COLO829 (cell line): ENCODE measurements around the gene ZBP1.

Experiments used
- DNase-seq: peaks from one replicate; pipeline ENCODE4 v3.0.0; 2012; ENCODE audit warnings: low spot score

The ZBP1 gene, protein sequence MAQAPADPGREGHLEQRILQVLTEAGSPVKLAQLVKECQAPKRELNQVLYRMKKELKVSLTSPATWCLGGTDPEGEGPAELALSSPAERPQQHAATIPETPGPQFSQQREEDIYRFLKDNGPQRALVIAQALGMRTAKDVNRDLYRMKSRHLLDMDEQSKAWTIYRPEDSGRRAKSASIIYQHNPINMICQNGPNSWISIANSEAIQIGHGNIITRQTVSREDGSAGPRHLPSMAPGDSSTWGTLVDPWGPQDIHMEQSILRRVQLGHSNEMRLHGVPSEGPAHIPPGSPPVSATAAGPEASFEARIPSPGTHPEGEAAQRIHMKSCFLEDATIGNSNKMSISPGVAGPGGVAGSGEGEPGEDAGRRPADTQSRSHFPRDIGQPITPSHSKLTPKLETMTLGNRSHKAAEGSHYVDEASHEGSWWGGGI

DNA sequence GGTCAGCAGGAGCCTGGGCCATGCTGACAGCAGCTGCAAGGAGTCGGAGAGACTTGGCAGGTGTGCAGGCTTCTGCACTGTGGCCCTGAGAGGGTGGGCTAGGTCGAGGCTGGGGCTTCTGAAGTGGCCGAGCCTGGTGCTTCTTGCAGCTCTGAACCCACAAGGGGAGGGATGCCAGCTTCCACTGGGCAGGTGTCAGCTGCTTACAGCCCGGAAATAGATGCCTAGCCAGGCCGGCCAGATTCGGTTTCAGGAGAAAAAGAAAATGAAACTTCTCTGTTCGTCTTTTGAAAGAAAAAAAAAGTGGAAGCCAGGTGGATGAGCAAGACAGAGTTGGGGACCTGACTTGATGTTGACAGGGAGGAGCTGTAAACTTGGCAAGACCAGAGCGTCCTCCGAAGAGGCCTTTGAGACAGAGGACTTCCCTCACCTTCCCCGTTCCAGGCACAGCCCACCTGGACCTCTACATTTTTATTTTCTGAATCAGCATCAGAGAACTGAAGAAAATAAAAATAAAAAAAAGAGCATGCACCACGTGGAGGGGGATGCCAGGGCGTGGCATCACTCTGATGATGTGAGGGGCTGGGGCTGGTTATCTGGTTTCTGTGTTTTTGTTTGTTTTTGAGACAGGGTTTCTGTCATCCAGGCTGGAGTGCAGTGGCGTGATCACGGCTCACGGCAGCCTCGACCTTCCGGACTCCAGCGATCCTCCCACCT lies at the start of gene ZBP1:
ZBP1 (minus strand) TSS at position 153 of the 717 bp plus-strand sequence; CDS start at position 22, 131 bp downstream.
- DNase-seq, result no peak

DNA sequence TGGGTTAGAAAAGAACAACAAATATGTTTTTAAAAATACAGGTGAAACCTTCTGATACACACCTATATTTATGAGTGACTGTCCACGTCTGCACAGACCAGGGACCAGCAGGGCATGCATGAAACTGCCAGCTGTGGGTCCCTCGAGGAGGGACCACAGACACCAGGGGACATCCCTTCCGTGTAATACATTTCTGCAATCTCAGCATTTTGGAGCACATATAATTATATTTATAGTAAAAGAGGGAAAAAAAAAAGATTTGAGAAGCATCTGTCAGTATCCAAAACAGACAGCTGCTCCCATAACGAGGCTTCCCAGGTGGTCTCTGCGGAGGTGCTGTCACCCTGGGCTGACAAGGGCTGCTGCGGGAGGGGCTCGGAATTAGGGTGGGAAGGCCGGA lies 49.4 kb upstream of the ZBP1 start:
- no peak for DNase-seq

DNA sequence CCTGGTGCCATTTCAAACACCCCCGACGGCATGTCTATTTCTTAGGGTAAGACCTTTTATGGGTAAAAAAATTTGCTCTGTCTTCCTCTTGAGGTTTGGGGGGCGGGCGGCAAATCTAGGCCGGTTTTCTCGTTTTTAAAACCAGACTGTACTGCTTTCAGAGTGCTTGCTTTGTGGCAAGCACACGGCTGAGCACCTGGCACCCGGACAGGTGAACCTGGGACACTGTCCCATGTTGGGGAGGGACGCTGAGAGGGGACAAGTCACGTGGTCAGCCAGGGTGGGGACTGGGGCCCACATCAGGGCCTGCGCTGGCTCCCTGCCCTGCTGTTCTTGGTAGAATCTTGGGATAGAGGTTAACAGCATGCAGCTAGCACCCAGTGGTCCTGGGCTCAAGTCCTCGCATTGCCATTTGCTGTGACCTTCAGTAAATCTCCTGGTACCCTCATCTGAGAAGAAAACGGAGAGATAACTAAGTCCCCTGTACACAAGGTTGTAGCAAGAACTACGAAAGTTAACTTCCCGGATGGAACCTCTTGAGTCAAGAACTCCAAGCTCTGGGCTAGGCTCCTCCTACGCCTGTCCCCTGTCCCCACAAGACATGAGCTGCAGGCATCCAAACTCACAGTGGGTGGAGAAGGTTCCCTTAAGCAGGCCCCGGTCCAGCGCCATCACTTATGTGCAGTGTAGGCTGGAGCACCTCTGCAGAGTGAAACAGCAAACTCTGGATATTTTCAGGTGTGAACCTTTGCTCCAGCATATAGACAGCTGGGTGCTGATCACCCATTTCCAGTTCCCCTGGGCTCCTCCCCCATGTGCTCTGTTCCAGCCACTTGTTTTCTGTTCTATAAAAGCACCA lies 47.9 kb upstream of the ZBP1 start:
- DNase-seq, result no peak

DNA sequence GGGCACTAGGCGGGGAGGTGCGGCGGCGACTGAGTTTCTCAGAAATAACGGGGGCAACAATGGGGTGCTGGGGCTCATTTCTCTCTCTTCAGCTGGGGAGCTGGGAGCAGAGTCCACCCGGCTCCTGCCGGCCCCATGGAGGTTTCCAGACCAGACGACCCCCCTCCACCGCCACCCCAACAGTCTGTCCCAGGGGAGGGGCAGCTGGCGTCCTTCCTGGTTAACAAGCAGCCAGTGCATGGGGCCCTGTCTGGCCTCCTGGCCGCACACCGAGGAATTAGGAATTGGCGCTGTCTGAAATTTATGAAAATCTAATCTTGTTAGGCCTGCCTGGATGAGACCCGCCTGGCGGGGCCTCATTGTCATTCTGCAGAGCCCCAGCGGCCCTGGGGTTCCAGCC lies 47.2 kb upstream of the ZBP1 start:
- DNase-seq, result no peak

DNA sequence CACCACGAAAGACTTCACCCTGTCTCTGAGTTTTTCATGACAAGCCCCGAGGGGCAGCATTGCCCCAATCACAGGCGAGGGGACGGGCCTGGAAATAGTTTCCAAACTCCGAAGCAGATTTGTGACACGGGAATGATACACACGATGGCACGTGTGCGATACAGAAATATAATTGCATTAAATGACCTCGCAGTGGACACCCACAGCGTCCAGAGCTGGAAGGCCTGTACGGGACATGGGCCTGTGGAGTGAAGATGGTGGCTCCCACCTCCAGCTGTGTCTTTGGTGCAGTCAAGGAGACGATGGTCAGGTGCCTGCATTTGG lies 46.6 kb upstream of the ZBP1 start:
- no peak for DNase-seq

DNA sequence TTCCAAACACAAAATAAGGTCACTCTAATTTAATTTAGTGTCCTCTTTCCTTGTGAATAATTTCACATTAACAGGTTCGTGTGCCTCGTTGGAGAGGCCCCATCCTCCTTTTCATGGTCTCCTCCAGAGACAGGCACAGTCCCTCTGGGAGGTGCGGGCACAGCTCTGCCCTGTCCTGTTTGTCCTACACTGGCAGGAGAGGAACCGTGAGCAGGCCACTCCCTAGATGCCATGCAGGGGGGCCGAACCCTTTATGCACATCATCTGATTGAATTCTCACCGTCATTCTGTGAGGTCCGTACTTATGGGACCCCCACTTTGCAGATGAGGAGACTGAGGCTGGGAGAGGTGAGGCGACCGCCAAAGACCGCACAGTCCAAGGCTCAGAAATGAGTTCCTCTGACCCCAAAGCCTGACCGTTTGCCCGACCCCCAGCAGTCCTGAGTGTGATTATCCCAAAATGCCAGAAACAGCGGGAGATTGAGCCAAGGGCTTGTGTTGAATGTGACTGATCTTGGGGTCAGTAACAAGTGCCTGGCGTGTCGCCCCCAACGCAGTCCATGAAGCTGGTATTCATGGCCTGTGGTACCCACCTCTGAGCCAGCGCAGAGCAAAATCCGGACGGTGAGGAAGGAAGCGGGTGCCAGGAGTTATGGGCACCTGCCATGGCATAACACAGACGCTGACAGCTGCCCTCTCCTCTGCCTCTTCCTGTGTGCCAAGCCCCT lies 46.0 kb upstream of the ZBP1 start:
- DNase-seq, result no peak

DNA sequence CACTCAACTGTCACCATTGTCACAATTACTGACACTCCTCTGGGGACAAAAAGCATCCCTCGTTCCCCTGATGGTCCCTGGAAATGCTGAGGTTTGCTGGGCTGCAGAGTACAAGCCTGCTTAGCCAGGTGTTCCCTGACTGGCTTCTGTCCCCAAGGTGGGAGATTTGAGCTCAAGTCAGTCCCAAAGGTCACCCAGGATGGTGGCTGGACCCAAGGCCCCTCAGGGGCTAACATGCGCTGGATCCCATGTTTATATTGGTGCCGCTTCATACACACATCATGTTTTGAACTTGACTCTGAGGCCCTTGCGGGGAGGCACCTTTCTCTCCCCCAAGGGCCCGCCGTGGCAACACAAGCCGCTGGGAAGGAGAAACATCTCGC lies 45.4 kb upstream of the ZBP1 start:
- DNase-seq, result no peak

DNA sequence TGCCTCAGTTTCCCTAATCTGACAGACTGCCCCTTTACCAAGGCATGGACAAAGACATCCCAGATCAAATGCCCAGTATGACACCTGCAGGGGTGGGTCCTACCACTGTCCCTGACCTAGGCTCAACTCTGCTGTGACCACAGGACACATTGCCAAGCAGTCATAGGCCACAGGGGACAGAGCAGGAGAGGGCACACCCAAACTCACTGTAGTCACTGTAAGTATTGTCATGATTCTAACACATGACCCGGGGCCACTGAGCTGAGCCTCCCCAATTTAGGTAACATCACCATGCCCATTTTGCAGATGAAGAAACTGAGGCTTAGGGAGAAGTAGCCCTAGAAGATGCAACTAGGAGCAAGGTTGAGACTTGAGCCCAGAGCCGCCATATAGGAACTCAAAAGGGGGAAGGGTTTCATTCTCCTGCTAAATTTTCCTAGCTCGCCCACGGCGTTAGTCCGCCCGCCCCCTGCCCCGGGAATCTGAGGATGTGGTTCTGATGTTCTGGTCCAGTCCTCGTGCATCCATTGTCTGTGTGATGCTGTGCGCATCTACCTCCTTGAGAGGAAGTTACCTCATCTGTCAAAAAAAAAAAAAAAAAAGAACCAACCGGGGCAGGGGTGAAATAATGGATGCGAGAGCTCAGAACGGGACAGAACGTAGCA lies 44.8 kb upstream of the ZBP1 start:
- no peak for DNase-seq

DNA sequence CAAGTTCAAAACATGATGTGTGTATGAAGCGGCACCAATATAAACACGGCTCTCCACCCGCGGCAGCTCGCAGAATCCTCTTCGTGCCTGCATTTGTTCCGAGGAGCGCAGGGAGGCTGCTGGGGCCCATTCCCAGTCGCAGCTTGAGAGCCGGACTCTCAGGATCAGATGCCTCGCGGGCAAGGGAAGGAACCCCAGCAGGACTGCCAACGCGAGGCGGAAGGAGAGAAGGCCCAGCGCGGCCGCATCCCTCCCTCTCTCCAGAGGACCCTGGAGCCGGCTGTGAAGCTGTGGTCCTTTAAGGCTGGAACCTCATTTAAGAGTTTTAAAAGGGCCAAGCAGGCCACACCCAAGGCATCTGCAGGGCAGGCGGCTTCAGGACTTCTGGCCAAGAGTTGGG lies 44.2 kb upstream of the ZBP1 start:
- DNase-seq, result no peak

DNA sequence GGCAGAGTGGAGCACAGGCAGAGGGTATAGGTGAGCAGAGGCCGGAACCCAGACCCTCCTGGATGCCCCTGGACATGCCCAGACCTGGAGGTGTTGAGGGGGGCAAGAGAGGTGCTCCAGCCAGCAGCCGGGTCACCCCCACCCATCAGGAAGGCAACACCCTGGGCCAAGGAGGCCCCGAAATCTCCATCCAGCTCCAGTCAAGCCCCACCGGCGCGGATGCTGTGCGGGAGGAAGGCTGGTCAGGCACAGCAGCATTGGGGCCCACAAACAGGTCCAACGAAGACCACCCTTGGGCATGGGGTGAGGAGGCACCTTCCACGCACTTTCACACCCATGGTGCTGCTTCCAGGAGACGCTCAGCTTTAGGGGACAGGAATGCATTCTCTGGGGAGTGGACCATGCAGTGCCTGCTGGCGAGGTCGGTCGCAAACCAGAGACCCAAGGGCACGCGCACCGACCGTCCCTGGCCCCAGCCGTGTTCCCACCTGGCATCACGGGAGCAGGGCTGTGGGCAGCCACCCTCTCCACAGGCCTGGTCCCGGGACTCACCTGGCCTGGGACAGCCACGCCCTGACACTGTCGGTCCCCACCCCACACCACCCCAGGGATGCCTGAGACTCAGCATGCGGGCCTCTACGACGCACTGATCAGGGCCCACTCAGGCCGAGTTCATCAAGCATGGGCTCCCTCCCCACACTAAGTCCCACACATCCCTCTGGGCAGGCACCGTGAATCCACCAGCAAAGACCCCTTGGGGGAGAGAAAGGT lies 43.6 kb upstream of the ZBP1 start:
- no peak for DNase-seq

DNA sequence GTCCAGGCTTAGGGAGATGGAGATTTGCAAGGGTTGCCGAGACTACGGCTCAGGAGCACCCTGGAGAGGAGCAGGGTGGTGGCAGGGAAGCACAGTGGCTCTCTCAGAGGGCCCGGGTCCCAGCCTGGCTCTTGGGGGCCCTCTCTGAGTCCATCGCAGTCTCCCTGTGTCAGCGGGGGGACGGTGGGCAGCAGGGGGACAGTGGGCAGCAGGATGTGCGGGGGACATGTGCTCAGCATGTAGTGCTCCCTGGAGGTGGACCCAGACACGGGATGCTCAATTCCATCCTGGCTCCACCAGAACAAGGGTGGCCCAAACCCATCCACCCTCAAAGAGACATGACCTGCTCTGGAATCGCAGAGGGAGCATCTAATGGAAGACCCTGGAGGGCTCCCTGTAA lies 43.0 kb upstream of the ZBP1 start:
- no peak for DNase-seq

DNA sequence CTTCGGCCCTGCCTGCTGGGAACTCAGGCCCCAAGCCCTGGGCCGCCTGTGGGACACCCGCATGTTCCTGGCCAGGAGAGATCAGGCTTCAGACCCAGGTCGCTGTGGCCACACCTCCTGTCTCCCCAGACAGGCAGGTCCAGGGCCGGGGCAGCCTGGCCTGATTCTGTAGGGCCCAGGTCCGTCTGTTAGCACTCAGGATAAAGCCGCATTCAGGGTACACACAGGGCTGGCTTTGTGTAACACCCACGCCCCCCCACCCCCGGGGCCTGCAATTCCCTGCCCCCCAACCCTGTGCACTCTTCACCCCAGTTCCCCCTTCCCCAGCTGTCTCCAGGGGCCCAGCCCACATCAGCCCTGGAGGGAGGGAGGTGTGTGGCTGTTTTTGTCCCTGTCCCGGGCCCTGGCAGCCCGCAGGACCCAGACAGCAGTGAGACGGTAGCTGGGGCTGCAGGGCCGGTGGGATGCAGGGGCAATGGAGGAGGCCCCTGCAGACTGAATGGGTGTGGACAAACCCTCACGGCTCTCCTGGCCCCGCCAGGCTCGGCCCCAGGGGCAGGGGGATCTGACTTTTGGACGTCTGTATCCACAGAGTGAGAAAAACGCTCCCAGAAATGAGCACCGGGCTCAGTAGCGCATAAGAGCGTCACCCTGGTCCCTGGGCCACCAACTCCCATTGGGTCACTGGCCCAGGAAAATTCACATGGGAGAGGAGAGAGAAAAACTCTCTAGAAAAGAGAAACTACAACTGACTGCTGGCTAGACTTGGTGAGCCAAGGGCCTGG lies 42.4 kb upstream of the ZBP1 start:
- peak; percentile 52 for DNase-seq

DNA sequence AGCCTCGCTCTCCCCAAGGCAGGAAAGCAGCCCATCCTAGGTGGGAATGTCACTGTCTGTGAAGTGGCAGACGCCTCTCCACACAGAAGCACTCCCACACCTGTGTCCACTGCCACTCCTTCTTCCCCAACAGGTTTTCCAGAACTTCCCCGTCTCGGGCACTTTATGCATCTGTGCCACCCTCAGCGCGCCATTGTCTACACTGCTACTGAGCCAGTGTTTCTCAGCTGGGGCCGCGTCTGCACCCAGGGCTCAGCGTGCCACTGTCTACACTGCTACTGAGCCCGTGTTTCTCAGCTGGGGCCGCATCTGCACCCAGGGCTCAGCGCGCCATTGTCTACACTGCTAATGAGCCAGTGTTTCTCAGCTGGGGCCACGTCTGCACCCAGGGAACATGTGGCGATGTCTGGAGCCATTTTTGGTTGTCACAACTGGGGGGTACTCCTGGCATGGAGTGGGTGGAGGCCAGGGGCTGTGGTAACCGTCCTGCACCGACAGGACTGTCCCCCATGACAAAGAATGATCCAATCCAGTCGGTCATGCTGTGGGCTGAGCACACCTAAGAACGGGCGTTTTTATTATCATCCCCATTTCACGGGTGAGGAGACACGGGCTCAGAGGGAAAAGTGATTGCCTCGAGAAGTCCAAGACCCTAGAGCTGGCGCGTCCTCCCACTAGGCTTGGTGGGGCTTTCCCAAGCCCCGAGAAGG lies 41.7 kb upstream of the ZBP1 start:
- no peak for DNase-seq

DNA sequence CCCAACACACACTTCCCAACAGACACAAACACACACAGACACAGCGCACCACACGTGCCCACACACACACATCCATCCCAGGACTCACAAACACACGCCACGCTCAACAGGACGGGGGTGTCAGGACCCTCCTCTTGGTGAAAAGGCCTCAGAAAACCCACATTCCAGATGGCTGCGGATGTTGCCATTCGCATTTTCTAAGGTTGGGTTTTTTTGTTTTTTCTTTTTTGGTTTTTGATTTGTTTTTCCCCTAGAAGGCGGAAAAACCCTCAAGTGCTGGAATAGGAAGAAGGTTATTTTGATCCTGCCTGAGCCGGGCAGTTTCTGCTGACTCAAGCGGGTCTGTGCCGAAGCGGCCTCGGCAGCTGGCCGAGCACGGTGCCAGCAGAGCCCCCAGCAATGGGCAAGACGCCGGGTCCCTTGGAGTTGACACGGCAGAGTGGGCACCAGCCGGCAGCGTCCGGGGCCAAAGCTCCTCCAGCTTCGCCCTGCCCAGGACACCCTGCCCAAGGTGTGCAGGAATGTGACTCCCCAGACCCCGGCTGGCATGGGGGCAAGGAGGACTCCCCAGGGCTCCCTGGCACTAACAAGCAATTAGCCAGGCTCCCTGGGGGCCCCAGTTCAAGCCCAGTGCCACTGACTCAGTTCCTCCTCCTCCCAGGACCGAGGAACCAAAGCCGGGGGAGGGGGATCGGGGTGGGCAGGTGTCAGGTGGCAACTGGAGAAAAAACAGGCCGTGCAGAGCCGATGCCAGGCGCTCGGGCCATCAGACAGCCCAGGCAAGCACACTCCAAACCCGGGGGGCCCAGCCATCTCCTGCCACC lies 40.9 kb upstream of the ZBP1 start:
- no peak for DNase-seq

DNA sequence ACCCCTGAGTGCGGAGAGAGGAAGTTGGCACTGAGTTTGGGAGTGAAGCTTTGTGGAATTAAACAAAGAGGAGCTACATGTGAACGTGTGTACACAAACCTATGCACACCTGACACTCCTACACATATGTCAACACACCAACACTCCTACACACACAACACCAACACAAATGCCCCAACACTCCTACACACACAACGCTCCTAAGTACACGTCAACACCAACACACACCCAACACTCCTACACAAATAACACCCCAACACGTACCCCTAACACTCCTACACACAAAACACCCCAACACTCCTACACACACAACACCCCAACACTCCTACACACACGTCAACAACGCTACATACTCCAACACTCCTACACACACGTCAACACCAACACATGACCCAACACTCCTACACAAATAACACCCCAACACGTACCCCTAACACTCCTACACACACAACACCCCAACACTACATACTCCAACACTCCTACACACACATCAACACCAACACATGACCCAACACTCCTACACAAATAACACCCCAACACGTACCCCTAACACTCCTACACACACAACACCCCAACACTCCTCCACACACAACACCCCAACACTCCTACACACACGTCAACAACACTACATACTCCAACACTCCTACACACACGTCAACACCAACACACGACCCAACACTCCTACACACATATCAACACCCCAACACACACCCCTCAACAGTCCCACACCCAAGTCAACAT lies 40.1 kb upstream of the ZBP1 start:
- no peak for DNase-seq

DNA sequence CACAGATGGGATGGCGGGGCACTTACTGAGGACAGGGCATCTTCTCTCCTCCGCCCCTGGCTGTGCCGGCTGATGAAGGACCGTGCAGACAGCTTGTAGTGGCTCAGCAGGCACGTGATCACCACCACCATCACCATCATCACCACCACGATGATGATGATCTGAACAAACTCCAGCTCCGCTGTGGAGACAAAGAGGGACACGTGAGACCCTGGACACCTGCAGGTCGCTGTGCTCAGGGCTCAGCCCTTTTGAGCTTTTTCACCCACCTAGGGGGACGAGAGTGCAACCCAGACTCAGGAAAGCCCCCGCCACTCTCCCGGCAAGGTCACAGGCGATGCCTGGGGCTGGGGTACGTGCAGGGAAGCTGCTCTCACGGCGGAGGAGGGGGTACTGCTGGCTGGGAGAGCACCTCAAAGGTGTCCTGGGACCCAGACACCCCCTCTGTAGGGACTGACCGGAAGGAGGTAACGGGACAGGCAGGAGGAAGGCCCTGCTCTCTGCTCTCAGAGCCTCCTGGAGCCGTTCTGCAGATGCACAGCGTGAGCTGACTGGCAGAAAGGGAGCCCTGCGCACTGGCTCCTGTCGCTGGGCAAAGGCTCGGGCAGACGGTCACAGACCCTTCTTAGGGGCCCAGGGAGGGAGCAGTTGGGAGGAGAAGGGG lies 39.4 kb upstream of the ZBP1 start:
- DNase-seq, result no peak

DNA sequence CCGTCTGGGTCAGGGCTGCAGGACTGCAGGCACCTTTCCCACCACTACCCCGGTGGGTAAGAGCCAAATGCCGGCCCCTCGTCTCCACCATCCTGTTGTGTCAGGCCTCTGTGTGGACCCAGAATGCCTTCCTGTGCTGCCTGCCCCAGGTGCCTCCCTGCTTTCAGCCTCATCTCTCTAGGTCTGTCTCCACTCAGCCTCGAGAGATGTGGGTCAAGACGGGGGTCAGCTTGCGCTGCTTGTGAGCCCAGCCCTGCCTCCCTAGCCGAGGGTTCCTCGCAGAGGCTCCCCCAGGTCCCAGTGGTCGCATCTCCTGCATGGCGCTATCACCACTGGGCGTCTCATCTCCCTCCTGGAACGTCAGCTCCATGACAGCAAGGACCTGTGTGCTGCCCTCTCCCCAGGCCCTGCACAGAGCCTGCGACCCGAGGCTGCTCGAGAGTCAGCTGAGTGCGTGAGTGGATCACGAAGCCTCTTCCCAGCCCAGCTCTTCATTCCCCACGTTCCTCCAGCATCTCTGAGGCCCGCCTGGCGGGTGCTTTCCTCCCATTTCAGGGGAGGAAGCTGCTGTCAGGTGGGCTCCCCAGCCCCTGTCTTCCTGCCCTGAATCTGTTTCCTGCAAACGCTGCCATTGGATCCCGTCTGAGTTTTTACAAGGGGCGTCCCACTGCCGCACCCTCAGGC lies 38.7 kb upstream of the ZBP1 start:
- no peak for DNase-seq
